AG04450 (cell line): ENCODE data around the gene TOMM40L. TPM values are rescaled to one million over a fixed set of nuclear protein-coding genes. Genes with fewer than 3 reads are reported as not detected.

ENCODE experiments used
- CTCF ChIA-PET: fragments of 300-600, 350-600 bp; formaldehyde crosslinking; extraction: SDS; loops from one replicate; lab custom pipeline; 2022; ENCODE audit warnings: antibody characterized with exemption, inconsistent platforms; lab: Charles Lee
- POLR2A ChIA-PET: fragments of 350-600 bp; formaldehyde crosslinking; extraction: SDS; loops from one replicate; lab custom pipeline; 2021; ENCODE audit warnings: antibody characterized with exemption, inconsistent platforms; lab: Yijun Ruan, JAX
- DNase-seq: peaks from one replicate; pipeline ENCODE4 v3.0.0-alpha.2; 2011; ENCODE audit warnings: low read depth, low spot score
- H3K27ac ChIP-seq: one replicate; pipeline ENCODE4 v1.5.1; 2012; ENCODE audit warnings: low read depth, low read length, control low read depth
- H3K27me3 ChIP-seq: one replicate; pipeline ENCODE4 v1.6.0; 2012; ENCODE audit warnings: low read length; ENCODE audit not compliant: control insufficient read depth, insufficient read depth
- H3K4me3 ChIP-seq: 2 replicates; pipeline ENCODE4 v1.5.1; 2011; ENCODE audit warnings: mild to moderate bottlenecking, low read depth, low read length, control low read depth
- H3K9me3 ChIP-seq: 2 replicates; pipeline ENCODE4 v1.5.1; 2012; ENCODE audit warnings: low read length; ENCODE audit not compliant: control insufficient read depth, insufficient read depth
- polyA plus RNA-seq: library from polyadenylated mRNA; depleted of rRNA; stranded (reverse); fragments of >200 nt; gene quantifications from 2 replicates; pipeline ENCODE4 v1.2.3, GENCODE V29; 2011; rRNA removed
- TF ChIP-seq, protein P1 (sequence below): IDR thresholded peaks from 2 replicates; pipeline ENCODE4 v1.5.1; 2011; ENCODE audit warnings: low read depth, low read length, control low read depth, inconsistent platforms

The TOMM40L gene
- polyA plus RNA-seq, 1 experiment = 9.3 TPM

GRCh38 chr1:161274874-161275273, 49.0 kb downstream of the TOMM40L start:
- Histone ChIP-seq H3K27ac (no peak overlapping the region), H3K27me3 (peaks cover 11% of the 10 kb centered on the region), H3K4me3 (no peak overlapping the region), H3K9me3 (no peaks in the 10 kb centered on the region)
- TF ChIP-seq, protein P1, sequence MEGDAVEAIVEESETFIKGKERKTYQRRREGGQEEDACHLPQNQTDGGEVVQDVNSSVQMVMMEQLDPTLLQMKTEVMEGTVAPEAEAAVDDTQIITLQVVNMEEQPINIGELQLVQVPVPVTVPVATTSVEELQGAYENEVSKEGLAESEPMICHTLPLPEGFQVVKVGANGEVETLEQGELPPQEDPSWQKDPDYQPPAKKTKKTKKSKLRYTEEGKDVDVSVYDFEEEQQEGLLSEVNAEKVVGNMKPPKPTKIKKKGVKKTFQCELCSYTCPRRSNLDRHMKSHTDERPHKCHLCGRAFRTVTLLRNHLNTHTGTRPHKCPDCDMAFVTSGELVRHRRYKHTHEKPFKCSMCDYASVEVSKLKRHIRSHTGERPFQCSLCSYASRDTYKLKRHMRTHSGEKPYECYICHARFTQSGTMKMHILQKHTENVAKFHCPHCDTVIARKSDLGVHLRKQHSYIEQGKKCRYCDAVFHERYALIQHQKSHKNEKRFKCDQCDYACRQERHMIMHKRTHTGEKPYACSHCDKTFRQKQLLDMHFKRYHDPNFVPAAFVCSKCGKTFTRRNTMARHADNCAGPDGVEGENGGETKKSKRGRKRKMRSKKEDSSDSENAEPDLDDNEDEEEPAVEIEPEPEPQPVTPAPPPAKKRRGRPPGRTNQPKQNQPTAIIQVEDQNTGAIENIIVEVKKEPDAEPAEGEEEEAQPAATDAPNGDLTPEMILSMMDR = no peak
- DNase-seq = no peak
- POLR2A ChIA-PET = no interaction called here
- CTCF ChIA-PET = interaction anchor here (1.3 kb wide), 1 partner anchor 16 kb away, joined by 7 read pairs; no protein-coding TSS in a partner anchor

Other genes with a start within 250 kb of the TOMM40L start
- gene F11R, start 204.9 kb upstream of the TOMM40L start, polyA plus RNA-seq = 1.7 and 2.0 TPM in 2 replicates
- 0.33 TPM in 1 of 2 replicates, not detected in the other for gene TSTD1, start 187.1 kb upstream of the TOMM40L start, polyA plus RNA-seq
- 32.6 and 37.6 TPM in 2 replicates for gene USF1, start 180.1 kb upstream of the TOMM40L start, polyA plus RNA-seq
- gene ARHGAP30, start 156.2 kb upstream of the TOMM40L start, polyA plus RNA-seq = not detected in 2 replicates
- 0.02 and 0.16 TPM in 2 replicates for gene NECTIN4, start 136.5 kb upstream of the TOMM40L start, polyA plus RNA-seq
- 1.1 and 1.6 TPM in 2 replicates for gene KLHDC9, start 127.7 kb upstream of the TOMM40L start, polyA plus RNA-seq
- gene PFDN2, start 108.0 kb upstream of the TOMM40L start, polyA plus RNA-seq = 84.2 and 101 TPM in 2 replicates
- gene NIT1, start 108.0 kb upstream of the TOMM40L start, polyA plus RNA-seq = 19.2 and 24.3 TPM in 2 replicates
- 34.9 and 38.0 TPM in 2 replicates for gene DEDD, start 93.4 kb upstream of the TOMM40L start, polyA plus RNA-seq
- 129 and 146 TPM in 2 replicates for gene UFC1, start 72.1 kb upstream of the TOMM40L start, polyA plus RNA-seq
- 15.4 and 16.2 TPM in 2 replicates for gene USP21, start 66.6 kb upstream of the TOMM40L start, polyA plus RNA-seq
- gene PPOX, start 59.6 kb upstream of the TOMM40L start, polyA plus RNA-seq = 9.7 and 9.8 TPM in 2 replicates
- gene B4GALT3, start 48.6 kb upstream of the TOMM40L start, polyA plus RNA-seq = 21.8 and 24.7 TPM in 2 replicates
- gene ADAMTS4, start 27.0 kb upstream of the TOMM40L start, polyA plus RNA-seq = 0.52 and 0.72 TPM in 2 replicates
- gene NDUFS2, start 23.7 kb upstream of the TOMM40L start, polyA plus RNA-seq = 150 and 155 TPM in 2 replicates
- 0.37 and 0.66 TPM in 2 replicates for gene FCER1G, start 10.8 kb upstream of the TOMM40L start, polyA plus RNA-seq
- gene APOA2, start 2.4 kb upstream of the TOMM40L start, polyA plus RNA-seq = not detected in 2 replicates
- gene NR1I3, start 12.1 kb downstream of the TOMM40L start, polyA plus RNA-seq = not detected in 2 replicates
- gene PCP4L1, start 32.7 kb downstream of the TOMM40L start, polyA plus RNA-seq = not detected in 2 replicates
- 0.71 and 0.89 TPM in 2 replicates for gene MPZ, start 83.9 kb downstream of the TOMM40L start, polyA plus RNA-seq
- 311 and 335 TPM in 2 replicates for gene SDHC, start 88.3 kb downstream of the TOMM40L start, polyA plus RNA-seq
- gene CFAP126, start 141.8 kb downstream of the TOMM40L start, polyA plus RNA-seq = not detected in 2 replicates